A172 (cell line): ENCODE results near the gene SELENBP1. TPM values are rescaled to one million over a fixed set of nuclear protein-coding genes. Genes with fewer than 3 reads are reported as not detected.

Experiments
- DNase-seq: peaks from one replicate; pipeline ENCODE4 v3.0.0-alpha.2; 2015; ENCODE audit warnings: low spot score
- total RNA-seq: library from RNA; depleted of rRNA; stranded (reverse); fragments of >200 nt; shearing (Covaris generic); gene quantifications from 2 replicates; pipeline ENCODE4 v1.2.3, GENCODE V29; 2014; rRNA removed

Gene SELENBP1
- total RNA-seq, 1 experiment from 2014 or later: 0.22 TPM

DNA sequence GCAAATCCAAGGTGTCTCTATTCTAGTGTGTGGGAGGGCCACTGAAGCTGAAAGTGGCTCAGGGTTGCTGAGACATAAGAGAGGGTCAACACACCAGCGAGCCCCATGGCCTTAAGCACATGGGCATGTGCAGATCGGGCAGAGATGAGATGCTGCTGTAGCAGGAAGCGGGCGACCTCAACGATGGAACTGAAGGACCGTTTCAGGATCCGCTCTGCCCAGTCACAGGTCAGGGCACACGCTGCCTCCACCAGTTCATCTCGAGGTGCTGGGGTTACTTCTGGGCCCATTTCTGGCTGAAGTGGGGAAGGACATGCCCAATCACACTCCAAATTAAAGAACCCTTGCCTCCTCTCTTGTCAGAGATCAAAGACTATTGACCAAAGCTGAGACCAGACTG lies 28.9 kb downstream of the SELENBP1 start:
- DNase-seq: no peak

DNA sequence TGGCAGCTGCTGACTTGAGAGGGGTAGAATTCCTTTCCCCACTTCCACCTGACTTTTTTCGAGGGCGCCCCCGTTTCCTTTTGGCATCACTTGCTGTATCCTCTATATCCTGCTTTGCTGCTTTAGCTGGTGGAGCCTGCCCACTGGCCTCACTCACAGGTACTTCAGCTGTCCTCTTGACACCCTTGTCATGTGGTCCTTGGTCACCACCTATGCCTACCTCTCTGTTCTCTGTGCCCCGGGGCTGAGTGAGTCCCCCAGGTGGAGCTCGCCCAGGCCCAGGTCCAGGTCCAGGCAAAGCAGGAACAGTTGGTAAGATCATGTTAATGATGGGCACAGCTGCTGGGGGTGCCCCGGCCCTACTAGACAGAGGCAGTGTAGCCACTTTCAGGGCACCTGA lies 29.9 kb downstream of the SELENBP1 start:
- DNase-seq: no peak

DNA sequence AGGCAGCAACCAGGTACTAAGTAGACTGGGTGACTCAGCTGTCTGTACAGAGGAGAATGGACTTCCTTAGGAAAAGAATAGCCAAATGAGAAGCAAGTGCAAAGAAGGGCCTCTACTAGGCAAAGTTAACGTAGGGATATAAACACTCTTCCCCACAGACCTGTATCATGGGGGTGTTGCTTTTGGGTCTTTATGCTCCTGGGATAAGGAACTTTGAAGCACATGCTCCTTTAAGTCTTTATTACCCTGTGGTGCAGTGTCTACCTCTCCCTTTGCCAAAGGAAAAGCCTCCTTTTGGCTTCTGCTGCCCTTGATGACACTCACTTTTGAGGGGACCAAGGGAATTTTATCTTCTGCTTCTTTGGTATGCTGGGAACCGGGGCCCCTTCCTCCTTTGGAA lies 30.5 kb downstream of the SELENBP1 start:
- no peak for DNase-seq

DNA sequence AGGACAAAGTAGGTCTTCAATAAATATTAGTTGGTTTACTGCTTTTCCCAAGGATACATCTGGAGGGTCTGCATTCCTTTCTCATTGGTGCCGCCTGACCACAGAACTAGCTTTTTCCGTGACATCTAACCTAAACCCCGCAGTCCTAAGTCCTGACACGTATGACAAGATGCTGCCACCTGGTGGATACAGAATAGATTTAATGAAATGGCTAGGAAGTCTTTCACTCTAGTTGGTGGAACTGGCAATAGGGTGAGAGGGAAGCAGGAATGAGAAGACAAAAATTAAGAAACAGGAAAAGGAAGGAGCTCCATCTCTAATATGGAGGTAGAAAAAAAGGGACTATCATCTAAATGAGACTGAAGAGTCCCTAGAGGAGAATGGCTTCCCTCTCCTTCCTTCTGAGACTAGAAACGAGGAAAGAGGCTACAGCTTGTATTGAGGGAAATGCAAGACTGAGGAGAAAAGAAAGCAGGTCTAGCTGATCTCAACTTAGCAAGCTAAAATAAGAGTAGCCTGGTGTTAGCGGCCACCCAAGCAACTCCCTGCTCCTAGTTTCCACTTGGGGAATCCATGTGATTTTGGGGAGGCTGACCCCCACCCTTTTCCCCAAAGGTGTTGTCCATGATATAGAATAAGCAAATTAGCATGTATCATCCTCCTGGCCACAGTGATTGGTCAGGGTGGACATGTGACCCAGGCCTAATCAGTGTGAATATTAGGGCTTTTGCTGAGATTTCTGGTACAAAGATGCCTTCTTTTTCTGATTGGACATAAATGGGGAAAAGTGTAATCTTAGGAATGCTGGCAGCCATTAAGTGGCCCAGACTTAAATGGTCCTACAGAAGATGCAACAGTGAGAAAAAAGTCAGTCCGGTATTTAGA lies 31.4 kb downstream of the SELENBP1 start:
- DNase-seq: peak; percentile 88

DNA sequence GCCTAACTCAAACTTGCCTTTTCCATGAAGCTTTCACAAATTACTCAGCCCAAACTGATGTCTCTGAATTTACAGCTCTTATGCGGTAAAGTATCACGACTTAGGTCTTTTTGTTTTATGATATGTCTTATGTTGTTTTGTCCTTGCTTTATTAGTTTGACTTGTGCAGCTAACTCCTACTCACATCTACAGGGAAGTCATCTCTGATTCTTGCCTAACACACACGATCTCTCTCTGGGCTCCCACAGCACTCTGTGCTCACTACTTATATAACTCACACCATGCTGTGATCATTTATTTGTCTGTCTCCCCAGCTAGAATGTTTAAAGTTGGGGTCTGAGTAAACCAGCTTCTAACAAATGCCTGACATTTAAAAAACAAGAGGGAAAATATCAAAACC lies 35.9 kb downstream of the SELENBP1 start:
- DNase-seq: no peak

- DNase-seq: no peak
These were observed 37.7 kb downstream of the SELENBP1 start for GRCh38 chr1:151334822-151335221.

GRCh38 chr1:151327903-151328674 lies 44.4 kb downstream of the SELENBP1 start:
- DNase-seq: no peak

GRCh38 chr1:151327223-151327902 lies 45.1 kb downstream of the SELENBP1 start, which contains the start of gene PI4KB:
TSS of gene PI4KB (minus strand) at chr1:151327416. CDS start at chr1:151316481, 10,935 bp downstream.
- peak; percentile 100 for DNase-seq

GRCh38 chr1:151326619-151327222 lies 45.8 kb downstream of the SELENBP1 start:
- peak; percentile 67 for DNase-seq

- DNase-seq: peak; percentile 73
These were observed 46.7 kb downstream of the SELENBP1 start for GRCh38 chr1:151325646-151326429.

DNA sequence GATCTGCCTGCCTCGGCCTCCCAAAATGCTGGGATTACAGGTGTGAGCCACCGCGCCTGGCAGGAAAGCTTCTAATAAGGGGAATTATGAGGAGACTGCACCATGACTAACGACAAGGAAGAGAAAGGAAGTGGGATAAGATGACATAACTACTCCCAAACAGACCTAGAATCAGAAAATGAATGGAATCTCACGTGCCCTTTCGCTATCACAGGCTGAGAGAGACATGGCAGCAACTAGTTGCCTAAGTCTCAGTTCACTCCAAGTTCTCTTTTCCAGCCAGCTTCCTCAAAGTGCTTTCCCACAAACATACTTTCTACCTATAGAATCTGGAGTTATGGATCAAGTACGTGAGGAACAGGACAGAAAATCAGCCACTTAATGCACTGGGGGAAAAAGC lies 47.3 kb downstream of the SELENBP1 start:
- peak; percentile 60 for DNase-seq

DNA sequence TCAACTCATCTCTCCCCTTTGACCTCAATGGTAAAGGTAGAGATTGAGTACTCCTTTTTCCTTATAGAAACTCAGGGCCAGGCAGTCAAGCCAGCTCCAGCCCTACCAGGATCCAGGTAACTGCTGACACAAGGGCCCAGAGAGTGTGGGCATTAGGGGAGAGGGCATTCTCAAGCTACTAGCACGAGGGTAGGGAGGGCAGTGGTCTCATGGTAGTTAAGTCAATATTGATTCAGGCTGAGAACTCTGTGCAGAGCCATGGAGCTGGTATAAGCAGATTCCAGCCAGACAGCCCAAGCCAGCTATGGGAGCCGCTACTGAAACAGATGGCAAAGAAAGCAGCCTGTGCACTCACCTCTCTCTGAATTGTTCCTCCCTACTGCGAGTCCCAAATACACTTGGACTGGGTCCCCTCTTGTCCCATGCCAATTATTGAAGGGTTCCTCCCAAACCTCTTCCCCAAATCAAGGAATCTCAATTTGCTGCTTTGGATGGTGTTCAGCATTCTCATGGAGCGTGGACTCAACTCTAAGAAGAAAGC lies 48.0 kb downstream of the SELENBP1 start:
- no peak for DNase-seq

GRCh38 chr1:151318975-151319374 lies 53.5 kb downstream of the SELENBP1 start:
- DNase-seq: no peak

DNA sequence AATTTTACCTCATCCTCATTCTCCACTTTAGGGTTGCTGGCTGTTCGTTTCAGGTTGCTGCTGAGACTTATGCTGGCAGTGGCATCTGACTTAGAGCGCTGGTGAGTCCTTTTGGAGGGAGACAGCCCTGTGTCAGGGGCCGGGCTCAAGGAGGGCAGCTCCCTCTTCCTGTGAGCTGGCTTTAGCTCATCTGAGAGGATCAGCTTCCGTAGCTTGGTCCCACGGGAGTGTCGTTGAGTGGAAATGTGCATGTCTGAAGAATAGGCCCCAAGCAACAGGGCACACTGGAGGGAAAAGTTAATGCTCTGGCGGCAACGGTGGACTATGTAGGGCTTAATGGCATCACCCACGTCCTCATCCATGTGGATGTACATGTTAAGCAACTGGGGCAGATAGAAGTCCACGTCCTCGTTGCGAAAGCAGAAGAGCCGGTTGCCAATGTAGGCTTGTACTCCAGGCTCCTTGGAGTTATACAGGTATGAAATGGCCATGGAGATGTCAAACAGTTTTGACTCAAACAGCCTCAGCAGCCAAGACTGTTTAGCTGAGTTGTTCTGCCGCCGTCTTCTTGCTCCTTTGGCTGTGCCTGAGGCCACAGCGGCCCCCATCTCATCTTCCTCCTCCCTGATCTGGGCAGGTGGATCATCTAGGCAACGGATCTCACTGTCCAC lies 56.8 kb downstream of the SELENBP1 start:
- DNase-seq: no peak

Other genes starting within 250 kb of the SELENBP1 start
- gene SEMA6C, start 226.1 kb downstream of the SELENBP1 start, total RNA-seq: 2.5 and 4.4 TPM in 2 replicates
- not detected in 2 replicates for gene TNFAIP8L2, start 216.1 kb downstream of the SELENBP1 start, total RNA-seq
- 19.6 and 21.6 TPM in 2 replicates for gene LYSMD1, start 206.8 kb downstream of the SELENBP1 start, total RNA-seq
- gene SCNM1, start 206.6 kb downstream of the SELENBP1 start, total RNA-seq: 105 and 107 TPM in 2 replicates
- 0.17 and 0.57 TPM in 2 replicates for gene TMOD4, start 196.7 kb downstream of the SELENBP1 start, total RNA-seq
- gene VPS72, start 182.5 kb downstream of the SELENBP1 start, total RNA-seq: 163 and 207 TPM in 2 replicates
- gene PIP5K1A, start 174.2 kb downstream of the SELENBP1 start, total RNA-seq: 87.5 and 102 TPM in 2 replicates
- gene PSMD4, start 118.0 kb downstream of the SELENBP1 start, total RNA-seq: 568 and 570 TPM in 2 replicates
- 34.7 and 36.2 TPM in 2 replicates for gene ZNF687, start 90.4 kb downstream of the SELENBP1 start, total RNA-seq
- gene PI4KB, start 45.3 kb downstream of the SELENBP1 start, total RNA-seq: 86.6 and 99.4 TPM in 2 replicates
- gene RFX5, start 25.5 kb downstream of the SELENBP1 start, total RNA-seq: 73.0 and 104 TPM in 2 replicates
- gene PSMB4, start 26.9 kb upstream of the SELENBP1 start, total RNA-seq: 1,122 and 1,186 TPM in 2 replicates
- gene POGZ, start 86.8 kb upstream of the SELENBP1 start, total RNA-seq: 29.1 and 30.3 TPM in 2 replicates
- gene CGN, start 138.7 kb upstream of the SELENBP1 start, total RNA-seq: 0.93 and 3.2 TPM in 2 replicates
- 64.3 and 99.0 TPM in 2 replicates for gene TUFT1, start 167.6 kb upstream of the SELENBP1 start, total RNA-seq
- gene SNX27, start 239.3 kb upstream of the SELENBP1 start, total RNA-seq: 23.7 and 28.7 TPM in 2 replicates